GM12878 (cell line): ENCODE results near the gene GPR61. TPM values are rescaled to one million over a fixed set of nuclear protein-coding genes. Genes with fewer than 3 reads are reported as not detected.

Experiments used
- ATAC-seq: fragments of 200-7000 bp; cut with Tn5 transposase; 3 replicates; pipeline ENCODE4 v1.9.1; 2020; ENCODE audit warnings: mild to moderate bottlenecking, moderate library complexity
- BruUV-seq: library from RNA; stranded (reverse); fragments of 400-500 nt; replicated peaks from 2 replicates; lab custom pipeline; 2021; lab: Mats Ljungman, UMichigan
- CTCF ChIA-PET: fragments of 300-600 bp; sonication (Branson Sonifier 250); formaldehyde crosslinking; extraction: SDS; loops from one replicate; lab custom pipeline; 2021; ENCODE audit warnings: inconsistent platforms; lab: Yijun Ruan, JAX
- POLR2A ChIA-PET: fragments of 350-600 bp; formaldehyde crosslinking; extraction: SDS; loops from one replicate; lab custom pipeline; 2021; ENCODE audit warnings: inconsistent platforms; lab: Charles Lee
- RAD21 ChIA-PET: fragments of 300-600 bp; sonication (Branson Sonifier 250); formaldehyde crosslinking; loops from one replicate; lab custom pipeline; 2023; ENCODE audit warnings: antibody characterized with exemption; ENCODE audit not compliant: unreplicated experiment; lab: Charles Lee
- SMC1A ChIA-PET: fragments of 300-600 bp; sonication (Branson Sonifier 250); formaldehyde crosslinking; loops from one replicate; lab custom pipeline; 2023; ENCODE audit not compliant: unreplicated experiment, uncharacterized antibody; lab: Charles Lee
- DNase-seq: peaks from one replicate; pipeline ENCODE4 v3.0.0-alpha.2; 2011; ENCODE audit warnings: low read depth, low spot score
- FAIRE-seq: peaks from 3 replicates; lab custom pipeline; 2011; peaks lifted over from hg19 to GRCh38; lab: Jason Lieb, UNC
- H2AFZ ChIP-seq: 2 replicates; pipeline ENCODE4 v1.6.0; 2011; ENCODE audit warnings: low read depth, low read length, control low read depth; ENCODE audit not compliant: control insufficient read depth
- H3K27ac ChIP-seq: 2 replicates; pipeline ENCODE4 v1.5.1; 2011; ENCODE audit warnings: control low read depth; ENCODE audit not compliant: control insufficient read depth, insufficient read depth
- H3K27me3 ChIP-seq, 2 experiments: replicated peaks in 1 of 2; 2 replicates each; pipeline versions ENCODE4 v1.6.0 to v1.6.1; 2011; ENCODE audit warnings: low read length in 1 of 2; ENCODE audit not compliant: control insufficient read depth in 2 of 2, insufficient read depth in 2 of 2
- H3K36me3 ChIP-seq, 2 experiments: 2 replicates each; pipeline ENCODE4 v1.5.1; 2011; ENCODE audit warnings: low read length in 1 of 2; ENCODE audit not compliant: control insufficient read depth in 2 of 2, insufficient read depth in 2 of 2
- H3K4me1 ChIP-seq: 2 replicates; pipeline ENCODE4 v1.6.1; 2011; ENCODE audit warnings: mild to moderate bottlenecking, low read length, moderate library complexity, mixed read lengths; ENCODE audit not compliant: control insufficient read depth, insufficient read depth
- H3K4me2 ChIP-seq: 2 replicates; pipeline ENCODE4 v1.6.0; 2011; ENCODE audit warnings: control low read depth; ENCODE audit not compliant: control insufficient read depth, insufficient read depth
- H3K4me3 ChIP-seq: fragments of 200-600 bp; sonication (generic); 2 replicates; pipeline ENCODE4 v1.5.1; 2016
- H3K79me2 ChIP-seq: 2 replicates; pipeline ENCODE4 v1.6.0; 2011; ENCODE audit warnings: low read length; ENCODE audit not compliant: control insufficient read depth, insufficient read depth
- H3K9ac ChIP-seq: 2 replicates; pipeline ENCODE4 v1.8.0; 2011; ENCODE audit warnings: low read length, control low read depth, mixed read lengths; ENCODE audit not compliant: control insufficient read depth, insufficient read depth
- H3K9me3 ChIP-seq: replicated peaks from 3 replicates; pipeline ENCODE4 v1.5.1; 2011; ENCODE audit warnings: mild to moderate bottlenecking, low read length; ENCODE audit not compliant: control insufficient read depth, insufficient read depth
- H4K20me1 ChIP-seq: 2 replicates; pipeline ENCODE4 v1.6.0; 2011; ENCODE audit not compliant: control insufficient read depth, insufficient read depth
- BMI1 ChIP-seq: fragments of 450-650 bp; IDR thresholded peaks from 2 replicates; pipeline ENCODE4 v1.6.1; 2016; ENCODE audit warnings: mild to moderate bottlenecking, moderate library complexity, borderline replicate concordance
- CREM ChIP-seq: IDR thresholded peaks from 2 replicates; pipeline ENCODE4 v1.6.1; 2014; ENCODE audit warnings: antibody characterized with exemption, low read depth
- CUX1 ChIP-seq: IDR thresholded peaks from 2 replicates; pipeline ENCODE4 v1.6.1; 2012; ENCODE audit warnings: improper control_type of control experiment, low read depth, low read length; ENCODE audit not compliant: insufficient replicate concordance
- NFYB ChIP-seq: IDR thresholded peaks from 2 replicates; pipeline ENCODE4 v1.6.1; 2011; ENCODE audit warnings: low read depth, mild to moderate bottlenecking, low read length, improper control_type of control experiment, moderate library complexity; ENCODE audit not compliant: insufficient read depth
- SP1 ChIP-seq: IDR thresholded peaks from one replicate; pipeline ENCODE4 v1.6.1; 2011; ENCODE audit warnings: low read depth, low read length
- ZZZ3 ChIP-seq: IDR thresholded peaks from 2 replicates; pipeline ENCODE4 v1.6.1; 2011; ENCODE audit warnings: low read depth; ENCODE audit not compliant: control insufficient read depth, insufficient read length
- WGBS: methylation state at CpG from one replicate; pipeline ENCODE4 v1.1.6; 2016; ENCODE audit warnings: low lambda C conversion rate; ENCODE audit not compliant: insufficient replicate concordance, insufficient coverage; ENCODE audit errors: missing lambda C conversion rate; 5-methylcytosine and 5-hydroxymethylcytosine counted together
- in situ Hi-C: fragments of 300-500 bp; cut with MboI; formaldehyde crosslinking; loops from 9 replicates; pipeline ENCODE4 v1.14.3; 2018; ENCODE audit warnings: mixed read lengths
- intact Hi-C: fragments of 100-400 bp; cut with micrococcal nuclease; formaldehyde crosslinking; loops from one replicate; pipeline ENCODE4 v1.14.2; 2022; ENCODE audit not compliant: unreplicated experiment
- polyA plus RNA-seq, 11 experiments: library from polyadenylated mRNA; depleted of rRNA in 4 of 11; unstranded in 6 of 11; stranded (reverse) in 5 of 11; fragments of >200 nt; fragmentation: Nextera tagmentation in 4 of 11; fragmentation: Illumina TruSeq in 1 of 11; extraction: Ambion mirVana in 4 of 11; extraction: Trizol in 1 of 11; gene quantifications; 1 replicate in 1 of 11; 2 replicates in 10 of 11; pipeline versions ENCODE4 v1.2.1 to v1.2.3, GENCODE V29; 2011 to 2016; ENCODE audit warnings: inconsistent platforms in 2 of 11, missing spikeins in 2 of 11, low read depth in 1 of 11
- total RNA-seq, 4 experiments: library from RNA; depleted of rRNA in 3 of 4; stranded (reverse); fragments of >200 nt in 3 of 4; fragmentation: Illumina TruSeq in 1 of 4; extraction: Trizol in 1 of 4; gene quantifications; 2 replicates each; pipeline versions ENCODE4 v1.2.1 to v1.2.3, GENCODE V29; 2013 to 2021

Gene GPR61
- total and polyA plus RNA-seq, 10 of the 15 experiments (the other 5 are each of a cell fraction or from before 2014, with no cell fraction given): 0.19 to 1.1 (median 0.35) TPM; not detected in 2

DNA sequence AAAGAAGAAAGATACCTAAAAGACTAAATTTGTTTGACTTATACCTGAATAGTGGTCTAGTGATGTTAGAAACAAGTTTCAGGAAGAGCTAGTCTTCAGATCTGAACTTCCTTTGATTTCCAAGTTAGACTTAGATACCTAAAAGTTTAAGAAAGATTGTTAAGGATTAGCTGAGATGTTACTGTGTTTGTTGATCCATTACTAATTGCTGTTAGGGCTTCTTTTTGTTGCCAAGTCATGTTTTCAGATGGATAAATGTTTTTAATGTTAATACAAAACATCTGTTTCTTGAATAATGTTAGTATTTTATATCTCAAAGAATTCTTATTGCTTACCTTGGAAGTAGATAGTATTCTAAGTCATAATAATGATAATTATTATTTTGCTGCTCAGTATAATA, 20.3 kb downstream of the GPR61 start (continued):
- TF ChIP-seq CUX1 (no peak), ZZZ3 (no peak), NFYB (no peak)
- TF ChIP-seq, all 136 proteins: peak for 0

- H4K20me1 ChIP-seq: no peaks in the 10 kb centered on the region
- 0 out of 4 replicates have a peak, but pooled peaks cover 0 to 4% of the 10 kb centered on the region in 2 experiments for H3K36me3 ChIP-seq
- no TSS peak for BruUV-seq
- intact Hi-C loops: no loop called here
- ChIA-PET SMC1A (interaction anchor here (0.6 to 1.2 kb wide), 5 partner anchors 10 to 421 kb away, joined by 3 to 4 read pairs (median 3); partner anchors contain the start of genes AHCYL1, AMPD2 and GNAT2), RAD21 (no interaction called here), POLR2A (interaction anchor here (0.6 kb wide), 1 partner anchor 57 kb away, joined by 3 read pairs; no protein-coding TSS in a partner anchor), CTCF (interaction anchor here (0.6 to 1.3 kb wide), 2 partner anchors 31 to 66 kb away, joined by 3 read pairs; no protein-coding TSS in a partner anchor)
- no peaks in the 10 kb centered on the region for H3K27me3 ChIP-seq
- TF ChIP-seq CREM (no peak), BMI1 (no peak), SP1 (no peak)
- in situ Hi-C loops: no loop called here
- H3K4me2 ChIP-seq: no peak overlapping the region
- FAIRE-seq (no peak), DNase-seq (no peak), ATAC-seq (no peak)
- 100% methylated on average over 7 of the region's 7 CpGs for WGBS
- peaks cover 19% of the 10 kb centered on the region for H3K4me1 ChIP-seq
- H3K4me3 ChIP-seq: no peak overlapping the region
- peaks cover 92% of the 10 kb centered on the region for H3K79me2 ChIP-seq
- no peak overlapping the region for H3K9ac ChIP-seq
- no peak overlapping the region for H3K27ac ChIP-seq
- H3K9me3 ChIP-seq: no peaks in the 10 kb centered on the region
- H2AFZ ChIP-seq: no peak overlapping the region
Observed at GRCh38 chr1:109564194-109564878, 24.7 kb downstream of the GPR61 start.
